ENCODE results near the gene NRG2.

DNA sequence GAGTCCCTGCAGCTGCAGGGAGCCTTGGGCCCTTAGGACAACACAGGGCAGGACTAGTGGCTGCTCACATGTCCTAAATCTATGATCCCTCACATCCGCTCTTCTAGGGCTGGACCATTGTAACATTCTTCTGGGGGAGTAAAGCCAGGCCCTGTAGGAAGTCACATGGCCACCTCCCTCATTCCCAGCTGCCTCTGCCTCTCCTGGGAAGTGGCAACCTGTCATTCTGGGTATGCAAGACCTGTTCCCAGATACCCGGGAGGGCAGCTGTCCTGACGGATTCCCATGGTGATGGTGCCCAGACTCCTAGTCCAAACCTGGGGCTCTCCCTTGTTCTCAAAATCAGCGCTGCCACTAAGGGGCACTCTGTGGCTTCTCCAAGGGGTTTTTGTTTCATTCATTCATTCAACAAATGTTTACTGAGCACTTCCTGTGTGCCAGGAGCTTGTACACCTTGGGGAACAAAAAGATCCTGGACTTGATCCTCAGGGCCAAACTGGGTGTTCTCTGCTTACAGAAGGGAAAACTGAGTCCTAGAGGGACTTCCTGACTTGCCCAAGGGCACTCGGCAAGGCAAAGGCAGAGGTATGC lies 161.9 kb downstream of the NRG2 start:
- TF ChIP-seq CTCF (IDR thresholded peaks at IDR 0.05) (no peak), POLR2A (IDR thresholded peaks at IDR 0.05) (no peak)

All from esophagus squamous epithelium (tissue), 4 donors.